ENCODE data around the gene RASL11A. TPM values are rescaled to one million over a fixed set of nuclear protein-coding genes. Genes with fewer than 3 reads are reported as not detected.

The RASL11A gene
- polyA plus RNA-seq, 1 of the 3 experiments (the other 2 are of a cell fraction) = 2.7 TPM

DNA sequence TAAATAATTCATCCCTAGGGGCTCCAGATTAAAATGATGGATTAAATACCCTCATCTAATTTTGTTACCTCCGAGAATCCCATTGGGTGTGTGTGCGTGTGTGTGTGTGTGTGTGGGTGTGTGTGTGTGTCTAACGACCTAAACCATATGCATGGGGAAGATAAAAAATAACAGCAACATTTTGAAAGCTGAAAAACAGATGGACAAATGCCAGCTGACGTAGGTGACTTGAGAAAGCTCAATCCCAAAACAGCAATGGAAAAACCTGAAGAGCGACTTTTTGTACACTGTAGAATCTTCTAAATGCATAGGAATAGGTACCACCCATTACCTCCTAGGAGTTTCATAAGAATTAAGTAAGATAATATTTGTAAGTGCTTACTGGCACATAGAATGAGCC is 27.9 kb upstream of the RASL11A start:
- TF ChIP-seq GATA2 (CRISPR knock-in tag; IDR thresholded peaks at IDR 0.05) (no peak), EP300 (IDR thresholded peaks at IDR 0.05; ENCODE audit: borderline replicate concordance in 1 of 2, low read depth in 1 of 2, low read length in 1 of 2) (no peak)
- WGBS (ENCODE audit: low lambda C conversion rate) = 68% methylated on average over 5 of the region's 5 CpGs
- Histone ChIP-seq H3F3A (replicated peaks; ENCODE audit: insufficient read depth) (no peaks in the 10 kb centered on the region), H3K4me2 (no peak overlapping the region), H3K36me3 (replicated peaks in 1 of 2; ENCODE audit: control insufficient read depth in 1 of 2, insufficient read depth in 2 of 2, low read length in 1 of 2) (peaks cover 0 to 6% of the 10 kb centered on the region in 2 experiments), H3K4me3 (ENCODE audit: low read depth in 2 of 2, low read length in 1 of 2) (no peak overlapping the region), H3K9me2 (no peaks in the 10 kb centered on the region), H3K27me3 (ENCODE audit: insufficient read depth) (no peaks in the 10 kb centered on the region), H3K79me2 (ENCODE audit: insufficient read depth) (no peaks in the 10 kb centered on the region), H3K9ac (no peak overlapping the region), H3K9me3 (no peaks in the 10 kb centered on the region), H3K4me1 (ENCODE audit: control insufficient read depth in 1 of 2, insufficient read depth in 2 of 2, low read depth in 1 of 2, low read length in 1 of 2) (no peaks in the 10 kb centered on the region), H2AFZ (ENCODE audit: low read depth) (no peak overlapping the region), H4K20me1 (ENCODE audit: insufficient read depth) (no peaks in the 10 kb centered on the region), H3K27ac (ENCODE audit: low read depth in 2 of 2, low read length in 1 of 2) (no peak overlapping the region)
- no peak for DNase-seq
- ChIA-PET POLR2A (no interaction called here), CTCF (no interaction called here)

DNA sequence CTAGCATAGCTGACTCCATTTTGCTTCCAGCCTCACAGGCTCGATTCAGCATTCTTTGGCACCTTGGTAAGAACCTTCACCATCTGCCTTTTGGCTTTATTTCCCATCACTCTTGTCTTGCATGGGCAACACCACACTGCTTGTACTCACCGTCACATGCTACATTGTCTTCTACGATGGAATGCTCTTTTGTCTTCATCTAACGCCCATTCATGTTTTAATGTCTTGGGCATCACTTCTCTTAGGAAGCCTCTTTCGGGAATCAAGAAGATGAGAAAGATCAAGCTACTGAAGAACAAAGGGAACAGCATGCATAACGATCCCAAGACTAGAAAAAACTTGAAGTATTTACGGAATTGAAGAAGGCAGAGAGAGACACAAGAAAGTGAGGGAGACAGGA is 25.0 kb upstream of the RASL11A start:
- Histone ChIP-seq H3K4me3 (ENCODE audit: low read depth in 2 of 2, low read length in 1 of 2) (no peak overlapping the region), H3K36me3 (replicated peaks in 1 of 2; ENCODE audit: control insufficient read depth in 1 of 2, insufficient read depth in 2 of 2, low read length in 1 of 2) (peaks cover 0 to 6% of the 10 kb centered on the region in 2 experiments), H3K9me3 (no peaks in the 10 kb centered on the region), H4K20me1 (ENCODE audit: insufficient read depth) (no peaks in the 10 kb centered on the region), H3K4me2 (no peak overlapping the region), H3K4me1 (ENCODE audit: control insufficient read depth in 1 of 2, insufficient read depth in 2 of 2, low read depth in 1 of 2, low read length in 1 of 2) (peaks cover 0 to 3% of the 10 kb centered on the region in 2 experiments; a peak in 1 of 4 replicates), H3K27ac (ENCODE audit: low read depth in 2 of 2, low read length in 1 of 2) (no peak overlapping the region), H3K27me3 (ENCODE audit: insufficient read depth) (no peaks in the 10 kb centered on the region), H3K79me2 (ENCODE audit: insufficient read depth) (peaks cover 13% of the 10 kb centered on the region), H2AFZ (ENCODE audit: low read depth) (no peak overlapping the region), H3K9me2 (no peaks in the 10 kb centered on the region), H3K9ac (no peak overlapping the region), H3F3A (replicated peaks; ENCODE audit: insufficient read depth) (no peaks in the 10 kb centered on the region)
- WGBS (ENCODE audit: low lambda C conversion rate) = 87% methylated on average over 7 of the region's 7 CpGs
- TF ChIP-seq GATA2 (CRISPR knock-in tag; IDR thresholded peaks at IDR 0.05) (no peak), TEAD4 (IDR thresholded peaks at IDR 0.05; ENCODE audit: borderline replicate concordance, insufficient read depth) (no peak), TCF12 (IDR thresholded peaks at IDR 0.05) (no peak), GABPA (IDR thresholded peaks at IDR 0.05; ENCODE audit: low read depth) (no peak), RFX5 (IDR thresholded peaks at IDR 0.05; ENCODE audit: low read length) (no peak), RXRA (IDR thresholded peaks at IDR 0.05; ENCODE audit: borderline replicate concordance, low read depth) (no peak), SMC3 (IDR thresholded peaks at IDR 0.05; ENCODE audit: low read depth, low read length) (no peak), PBX3 (IDR thresholded peaks at IDR 0.05) (no peak), SIN3A (IDR thresholded peaks at IDR 0.05; ENCODE audit: borderline replicate concordance, low read depth, low read length) (no peak), YY1 (IDR thresholded peaks at IDR 0.05; ENCODE audit: low read depth) (no peak), FOXJ3 (CRISPR knock-in tag; IDR thresholded peaks at IDR 0.05) (no peak)
- TF ChIP-seq, protein P1, sequence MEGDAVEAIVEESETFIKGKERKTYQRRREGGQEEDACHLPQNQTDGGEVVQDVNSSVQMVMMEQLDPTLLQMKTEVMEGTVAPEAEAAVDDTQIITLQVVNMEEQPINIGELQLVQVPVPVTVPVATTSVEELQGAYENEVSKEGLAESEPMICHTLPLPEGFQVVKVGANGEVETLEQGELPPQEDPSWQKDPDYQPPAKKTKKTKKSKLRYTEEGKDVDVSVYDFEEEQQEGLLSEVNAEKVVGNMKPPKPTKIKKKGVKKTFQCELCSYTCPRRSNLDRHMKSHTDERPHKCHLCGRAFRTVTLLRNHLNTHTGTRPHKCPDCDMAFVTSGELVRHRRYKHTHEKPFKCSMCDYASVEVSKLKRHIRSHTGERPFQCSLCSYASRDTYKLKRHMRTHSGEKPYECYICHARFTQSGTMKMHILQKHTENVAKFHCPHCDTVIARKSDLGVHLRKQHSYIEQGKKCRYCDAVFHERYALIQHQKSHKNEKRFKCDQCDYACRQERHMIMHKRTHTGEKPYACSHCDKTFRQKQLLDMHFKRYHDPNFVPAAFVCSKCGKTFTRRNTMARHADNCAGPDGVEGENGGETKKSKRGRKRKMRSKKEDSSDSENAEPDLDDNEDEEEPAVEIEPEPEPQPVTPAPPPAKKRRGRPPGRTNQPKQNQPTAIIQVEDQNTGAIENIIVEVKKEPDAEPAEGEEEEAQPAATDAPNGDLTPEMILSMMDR (IDR thresholded peaks at IDR 0.05) = no peak
- POLR2A ChIA-PET = no interaction called here
- CTCF ChIA-PET = interaction anchor here (1.0 kb wide), 1 partner anchor 8 kb away, joined by 3 read pairs; no protein-coding TSS in a partner anchor
- no peak for DNase-seq
